ENCODE data around the gene QPCTL. TPM values are rescaled to one million over a fixed set of nuclear protein-coding genes. Genes with fewer than 3 reads are reported as not detected.

The QPCTL gene
- total RNA-seq, 1 donor from 2014 or later = 2.6 TPM

- H3K4me1 Mint-ChIP-seq (ENCODE audit: low read depth, unreplicated experiment) = peaks cover 11% of the 10 kb centered on the region
- peaks cover 7% of the 10 kb centered on the region for H3K36me3 Mint-ChIP-seq (ENCODE audit: unreplicated experiment)
- H3K27ac Mint-ChIP-seq (ENCODE audit: unreplicated experiment) = no peak overlapping the region
- TF ChIP-seq CTCF (IDR thresholded peaks at IDR 0.05; ENCODE audit: partially characterized antibody, unreplicated experiment) = no peak
- H3K4me3 Mint-ChIP-seq (ENCODE audit: unreplicated experiment) = peak overlapping the region; percentile 83
- DNase-seq = peak; percentile 88
- H3K27me3 Mint-ChIP-seq (ENCODE audit: unreplicated experiment) = peaks cover 5% of the 10 kb centered on the region
- peaks cover 5% of the 10 kb centered on the region for H3K9me3 Mint-ChIP-seq (ENCODE audit: unreplicated experiment)
These were observed 46.7 kb upstream of the QPCTL start for GRCh38 chr19:45645631-45646344.

- no peak for TF ChIP-seq CTCF (IDR thresholded peaks at IDR 0.05; ENCODE audit: partially characterized antibody, unreplicated experiment)
- Mint-ChIP-seq H3K27me3 (ENCODE audit: unreplicated experiment) (peaks cover 4% of the 10 kb centered on the region), H3K27ac (ENCODE audit: unreplicated experiment) (peak overlapping the region; percentile 12), H3K4me3 (ENCODE audit: unreplicated experiment) (peak overlapping the region; percentile 83), H3K9me3 (ENCODE audit: unreplicated experiment) (peaks cover 4% of the 10 kb centered on the region), H3K4me1 (ENCODE audit: low read depth, unreplicated experiment) (peaks cover 8% of the 10 kb centered on the region), H3K36me3 (ENCODE audit: unreplicated experiment) (peaks cover 2% of the 10 kb centered on the region)
- DNase-seq = no peak
These were observed 46.1 kb upstream of the QPCTL start for GRCh38 chr19:45646345-45646698.

GRCh38 chr19:45650722-45651121, 41.7 kb upstream of the QPCTL start:
- Mint-ChIP-seq H3K9me3 (ENCODE audit: unreplicated experiment) (peaks cover 6% of the 10 kb centered on the region), H3K36me3 (ENCODE audit: unreplicated experiment) (no peaks in the 10 kb centered on the region), H3K27ac (ENCODE audit: unreplicated experiment) (no peak overlapping the region), H3K4me1 (ENCODE audit: low read depth, unreplicated experiment) (peaks cover 8% of the 10 kb centered on the region), H3K4me3 (ENCODE audit: unreplicated experiment) (no peak overlapping the region), H3K27me3 (ENCODE audit: unreplicated experiment) (peaks cover 3% of the 10 kb centered on the region)
- TF ChIP-seq CTCF (IDR thresholded peaks at IDR 0.05; ENCODE audit: partially characterized antibody, unreplicated experiment) = no peak
- no peak for DNase-seq

- H3K27me3 Mint-ChIP-seq (ENCODE audit: unreplicated experiment) = peaks cover 3% of the 10 kb centered on the region
- peaks cover 8% of the 10 kb centered on the region for H3K4me1 Mint-ChIP-seq (ENCODE audit: low read depth, unreplicated experiment)
- peak overlapping the region; percentile 59 for H3K4me3 Mint-ChIP-seq (ENCODE audit: unreplicated experiment)
- H3K9me3 Mint-ChIP-seq (ENCODE audit: unreplicated experiment) = peaks cover 4% of the 10 kb centered on the region
- TF ChIP-seq CTCF (IDR thresholded peaks at IDR 0.05; ENCODE audit: partially characterized antibody, unreplicated experiment) = no peak
- H3K36me3 Mint-ChIP-seq (ENCODE audit: unreplicated experiment) = no peaks in the 10 kb centered on the region
- peak; percentile 72 for DNase-seq
- peak overlapping the region; percentile 89 for H3K27ac Mint-ChIP-seq (ENCODE audit: unreplicated experiment)
These were observed 38.8 kb upstream of the QPCTL start for GRCh38 chr19:45653634-45654033.

- peaks cover 3% of the 10 kb centered on the region for H3K27me3 Mint-ChIP-seq (ENCODE audit: unreplicated experiment)
- no peak for DNase-seq
- H3K27ac Mint-ChIP-seq (ENCODE audit: unreplicated experiment) = no peak overlapping the region
- H3K36me3 Mint-ChIP-seq (ENCODE audit: unreplicated experiment) = no peaks in the 10 kb centered on the region
- TF ChIP-seq CTCF (IDR thresholded peaks at IDR 0.05; ENCODE audit: partially characterized antibody, unreplicated experiment) = no peak
- H3K4me1 Mint-ChIP-seq (ENCODE audit: low read depth, unreplicated experiment) = peaks cover 8% of the 10 kb centered on the region
- no peak overlapping the region for H3K4me3 Mint-ChIP-seq (ENCODE audit: unreplicated experiment)
- peaks cover 2% of the 10 kb centered on the region for H3K9me3 Mint-ChIP-seq (ENCODE audit: unreplicated experiment)
These were observed 37.4 kb upstream of the QPCTL start for GRCh38 chr19:45655073-45655472.

Data from glutamatergic neuron (in vitro differentiated cells).